Fibroblast of skin of abdomen (primary cell): ENCODE results near the gene PDLIM5.

Experiments
- DNase-seq: peaks from one replicate; pipeline ENCODE4 v3.0.0-alpha.2; 2013

Gene PDLIM5

DNA sequence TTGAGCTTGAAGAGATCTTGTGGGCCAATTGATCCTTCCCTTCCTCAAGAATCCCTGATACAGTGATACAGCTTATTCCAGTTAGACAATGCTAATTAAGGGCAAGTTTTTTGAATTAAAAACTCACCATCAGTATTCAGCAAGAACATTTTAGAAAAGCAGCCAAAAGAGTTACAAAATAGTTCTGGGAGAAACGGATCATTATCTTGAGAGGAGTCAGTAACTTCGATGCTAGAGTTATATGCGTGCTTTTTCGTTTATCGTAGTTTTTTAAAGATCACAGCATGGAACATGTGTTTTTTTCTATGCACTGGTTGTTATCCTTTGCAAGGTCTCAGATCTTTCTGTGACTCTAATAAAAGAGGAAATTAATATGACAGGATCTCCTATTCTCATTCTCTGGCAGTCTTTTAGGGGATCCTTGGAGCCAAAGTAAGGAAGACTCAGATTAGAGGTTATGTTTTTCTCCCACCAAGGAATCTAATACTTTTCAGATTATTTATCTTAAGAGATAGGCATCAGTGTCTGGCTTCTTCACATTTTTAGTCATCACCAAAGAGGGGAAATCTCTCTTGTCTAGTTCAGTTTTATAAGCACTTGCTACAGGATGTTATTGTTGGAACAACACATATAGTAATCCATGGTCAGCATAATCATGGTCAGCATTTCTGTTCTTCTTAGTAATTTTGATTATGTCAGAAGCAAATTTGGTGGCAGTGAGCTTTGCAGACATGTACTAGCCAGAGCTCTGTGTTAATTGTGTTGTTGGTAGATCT is 109.7 kb downstream of the PDLIM5 start:
- peak; percentile 57 for DNase-seq

DNA sequence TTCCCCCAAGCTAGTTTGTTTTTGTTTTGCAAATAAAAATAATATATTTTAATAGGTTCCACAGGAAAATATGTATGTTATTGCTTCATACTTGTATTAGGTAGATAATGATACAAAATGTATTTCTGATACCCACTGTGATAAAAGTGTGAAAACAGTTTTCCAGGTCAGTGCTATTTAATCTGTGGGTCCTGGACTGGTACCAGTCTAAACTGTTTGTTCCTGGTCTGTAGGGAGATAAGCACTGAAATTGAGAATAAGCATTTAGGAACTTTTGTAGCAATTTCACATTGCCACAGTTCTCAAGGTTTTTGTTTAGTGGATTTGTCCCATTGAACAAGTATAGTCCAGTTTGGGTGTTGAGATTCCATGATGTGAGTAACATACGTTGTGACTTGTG is 110.5 kb downstream of the PDLIM5 start:
- DNase-seq = no peak

DNA sequence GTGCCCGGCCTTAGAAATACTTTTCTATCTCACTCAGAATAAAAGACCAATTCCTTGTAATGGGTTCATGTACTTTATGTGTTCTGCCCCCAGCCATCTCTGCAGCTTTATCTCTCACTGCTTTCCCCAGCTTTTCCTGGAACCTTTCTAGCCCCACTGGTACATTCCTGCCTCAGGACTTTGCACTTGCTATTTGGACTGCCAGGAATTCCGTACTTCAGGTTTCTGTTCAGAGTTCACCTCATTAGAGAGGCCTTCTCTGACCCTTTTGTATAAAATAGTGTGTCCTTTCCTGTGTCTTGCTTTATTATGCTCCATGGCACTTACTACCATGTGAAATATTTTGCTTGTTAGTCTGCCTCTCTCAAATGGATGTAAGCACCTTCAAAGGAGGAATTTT is 112.5 kb downstream of the PDLIM5 start:
- no peak for DNase-seq

DNA sequence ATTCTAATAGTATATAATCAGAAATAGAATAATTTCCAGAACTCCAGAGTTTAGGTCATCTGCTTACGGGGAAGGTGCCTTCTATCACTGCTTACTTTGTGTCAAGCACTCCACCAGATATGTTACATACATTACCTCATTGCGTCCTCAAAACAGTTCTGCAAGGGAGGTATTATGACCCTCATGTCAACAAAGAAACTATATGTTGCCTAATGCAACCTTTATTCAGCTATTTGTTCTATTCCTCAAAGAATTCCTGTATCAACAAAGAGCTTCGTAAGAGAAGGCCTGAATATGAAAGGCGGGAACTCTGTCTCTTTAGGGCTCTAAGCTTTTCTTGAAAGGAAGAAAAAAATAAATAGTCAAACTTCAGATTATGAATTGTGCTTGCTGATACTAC is 114.7 kb downstream of the PDLIM5 start:
- no peak for DNase-seq

DNA sequence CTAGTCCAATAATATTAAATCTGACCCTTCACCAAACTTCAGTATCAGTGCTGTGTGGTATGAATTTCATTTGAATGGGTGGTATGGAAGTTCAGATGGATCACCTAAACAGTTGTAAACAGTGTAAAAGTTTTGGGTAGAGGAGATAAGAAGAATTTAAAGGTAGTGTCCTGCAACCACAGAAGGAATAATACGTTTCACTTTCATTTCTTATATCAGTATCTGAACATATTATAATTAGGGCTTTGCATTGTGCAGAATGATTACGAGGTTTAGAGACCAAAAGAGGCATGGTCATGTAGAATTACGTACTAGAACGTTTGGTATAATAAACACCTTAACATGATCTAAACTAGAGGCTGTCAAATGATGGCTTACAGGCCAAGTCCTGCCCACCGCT is 116.1 kb downstream of the PDLIM5 start:
- no peak for DNase-seq

DNA sequence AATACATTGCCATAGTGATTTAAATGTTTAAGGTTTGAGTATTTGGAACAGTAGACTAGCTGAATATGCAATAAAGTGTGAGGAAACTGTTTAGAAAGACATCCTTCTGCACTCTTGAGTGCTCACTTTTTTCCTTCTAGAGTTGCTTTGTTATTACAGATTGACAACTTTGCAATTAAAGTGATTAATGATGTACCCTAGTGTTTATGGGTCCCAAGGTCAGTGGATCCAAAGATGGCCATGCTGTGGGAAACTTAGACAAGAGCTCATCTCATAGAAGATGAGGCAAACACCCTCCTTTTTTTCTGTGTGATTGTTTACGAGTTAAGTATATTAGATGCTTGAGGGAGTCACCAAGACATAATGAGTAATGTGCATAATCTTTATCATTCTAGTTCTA is 118.8 kb downstream of the PDLIM5 start:
- no peak for DNase-seq

DNA sequence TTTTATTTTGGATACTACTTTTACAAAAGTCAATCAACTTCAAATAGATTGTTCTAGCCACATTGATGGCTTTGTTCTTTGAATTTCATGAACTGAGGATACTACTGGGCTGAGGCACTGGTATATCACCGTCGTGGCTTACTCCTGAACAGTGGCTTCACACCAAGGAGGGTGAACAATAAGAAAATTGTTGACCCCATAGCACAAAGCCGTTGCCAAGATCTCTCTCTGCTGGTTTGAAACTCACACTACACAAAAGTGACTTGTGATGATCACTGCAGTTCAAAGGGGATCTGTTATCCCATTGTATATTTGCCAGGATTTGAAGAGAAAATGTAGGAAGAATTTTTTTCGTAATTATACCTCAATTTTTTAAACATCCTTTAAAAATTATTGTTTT is 119.6 kb downstream of the PDLIM5 start:
- DNase-seq = no peak

DNA sequence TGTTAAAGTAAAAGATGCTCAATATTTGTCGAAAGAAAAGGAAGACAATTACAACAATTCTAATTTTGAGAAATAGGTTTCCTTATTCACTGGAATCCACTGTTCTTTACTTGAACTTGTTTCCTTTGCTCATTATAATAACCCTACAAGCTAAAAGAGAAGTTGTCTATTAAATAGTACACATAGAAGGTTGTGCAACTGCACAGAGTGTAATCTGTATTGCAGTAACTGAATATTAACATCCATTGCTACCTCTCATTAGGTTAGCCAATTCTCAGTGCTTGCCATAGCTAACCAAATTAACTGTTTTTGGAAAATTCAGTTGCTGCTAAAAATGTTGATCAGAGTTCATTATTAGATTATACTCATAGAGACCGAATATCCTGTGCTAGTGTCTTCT is 120.0 kb downstream of the PDLIM5 start:
- DNase-seq = no peak

DNA sequence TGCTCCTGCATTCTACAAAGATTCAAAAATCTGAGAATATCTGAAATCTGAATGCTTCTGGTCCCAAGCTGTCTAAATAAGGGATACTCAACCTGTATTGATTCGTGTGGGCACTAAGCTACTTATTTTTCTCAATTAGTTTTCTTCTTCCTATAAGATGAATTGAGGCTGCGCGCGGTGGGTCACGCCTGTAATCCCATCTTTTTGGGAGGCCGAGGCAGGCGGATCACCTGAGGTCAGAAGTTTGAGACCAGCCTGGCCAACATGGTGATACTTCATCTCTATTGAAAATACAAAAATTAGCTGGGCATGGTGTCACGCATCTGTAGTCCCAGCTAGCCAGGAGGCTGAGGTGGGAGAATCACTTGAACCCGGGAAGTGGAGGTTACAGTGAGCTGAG is 122.3 kb downstream of the PDLIM5 start:
- no peak for DNase-seq

DNA sequence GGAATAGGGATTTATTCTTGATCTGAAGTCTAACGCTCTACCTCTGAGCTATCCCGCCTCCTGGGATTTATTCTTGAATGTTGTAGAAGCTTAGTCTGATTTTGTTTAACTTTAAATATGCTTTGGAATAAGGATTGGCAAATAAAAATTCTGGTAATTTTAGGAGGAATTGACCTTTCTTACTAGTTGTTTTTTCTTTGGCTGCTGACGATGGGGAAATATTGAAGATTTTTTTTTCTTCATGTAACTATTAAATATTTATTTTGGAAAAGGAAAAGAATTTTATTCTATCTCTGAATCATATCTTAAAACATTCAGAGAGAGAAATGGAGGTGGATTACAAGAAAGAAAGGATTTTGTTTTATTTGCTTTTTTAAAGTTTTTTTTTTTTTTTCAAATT is 122.9 kb downstream of the PDLIM5 start:
- no peak for DNase-seq

DNA sequence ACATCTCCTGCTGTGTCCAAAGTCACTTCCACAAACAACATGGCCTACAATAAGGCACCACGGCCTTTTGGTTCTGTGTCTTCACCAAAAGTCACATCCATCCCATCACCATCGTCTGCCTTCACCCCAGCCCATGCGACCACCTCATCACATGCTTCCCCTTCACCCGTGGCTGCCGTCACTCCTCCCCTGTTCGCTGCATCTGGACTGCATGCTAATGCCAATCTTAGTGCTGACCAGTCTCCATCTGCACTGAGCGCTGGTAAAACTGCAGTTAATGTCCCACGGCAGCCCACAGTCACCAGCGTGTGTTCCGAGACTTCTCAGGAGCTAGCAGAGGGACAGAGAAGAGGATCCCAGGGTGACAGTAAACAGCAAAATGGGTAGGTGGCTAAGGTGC is 123.9 kb downstream of the PDLIM5 start:
- no peak for DNase-seq

DNA sequence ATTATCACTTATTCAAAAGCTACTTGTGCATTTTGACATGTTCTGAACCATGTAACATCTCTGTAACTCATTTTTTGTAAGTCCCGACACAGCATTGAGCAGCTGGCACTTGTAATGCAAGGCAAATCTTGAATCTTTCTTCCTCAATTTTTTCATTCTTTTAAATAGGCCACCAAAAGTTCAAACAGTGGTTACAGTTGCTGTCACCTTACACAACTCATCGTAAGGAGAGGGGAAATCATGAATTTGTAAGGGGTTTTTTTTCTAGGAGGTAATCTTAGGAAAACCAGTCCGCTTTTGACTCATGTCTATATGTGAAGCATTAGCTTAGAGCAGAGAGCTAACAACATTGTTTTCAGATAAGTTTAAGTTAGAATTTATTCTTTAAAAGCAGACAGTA is 124.5 kb downstream of the PDLIM5 start:
- DNase-seq = no peak

DNA sequence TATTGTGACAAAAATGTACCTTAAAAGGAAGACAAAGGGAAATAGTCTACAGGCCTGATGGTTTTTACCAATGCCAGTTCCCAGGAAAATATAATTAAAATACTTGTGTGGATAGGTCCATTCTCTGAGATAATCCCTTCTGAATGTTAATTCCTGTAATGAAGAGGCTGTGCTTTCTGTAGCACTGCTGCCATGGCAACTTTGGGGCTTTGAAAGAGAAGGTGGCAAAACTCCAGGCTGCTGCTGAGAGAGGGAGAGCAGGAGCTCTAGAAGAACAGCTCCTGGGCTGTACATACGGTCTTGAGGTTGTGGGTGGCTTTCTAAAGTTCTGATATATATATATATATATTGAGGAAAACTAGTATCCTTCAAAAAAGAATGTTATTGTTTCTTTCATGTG is 125.4 kb downstream of the PDLIM5 start:
- DNase-seq = peak; percentile 65

DNA sequence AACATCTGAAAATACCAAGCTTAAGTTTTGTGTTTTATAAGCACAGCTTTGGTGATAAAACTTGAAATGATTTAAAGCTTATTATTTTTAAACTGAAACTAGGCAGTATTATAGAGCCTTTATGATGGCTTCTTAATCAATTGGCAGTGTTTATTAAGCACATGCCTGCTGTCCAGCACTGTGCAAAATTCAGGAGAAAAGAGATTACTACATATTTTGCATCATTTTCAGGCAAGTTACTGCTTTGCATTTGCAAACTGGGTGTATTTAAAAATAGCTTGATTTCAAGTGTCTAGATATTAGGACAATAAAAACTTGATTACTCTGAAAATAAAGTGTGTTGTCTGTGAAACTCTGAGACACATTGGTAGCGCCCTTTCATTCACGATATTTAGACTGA is 126.5 kb downstream of the PDLIM5 start:
- no peak for DNase-seq

DNA sequence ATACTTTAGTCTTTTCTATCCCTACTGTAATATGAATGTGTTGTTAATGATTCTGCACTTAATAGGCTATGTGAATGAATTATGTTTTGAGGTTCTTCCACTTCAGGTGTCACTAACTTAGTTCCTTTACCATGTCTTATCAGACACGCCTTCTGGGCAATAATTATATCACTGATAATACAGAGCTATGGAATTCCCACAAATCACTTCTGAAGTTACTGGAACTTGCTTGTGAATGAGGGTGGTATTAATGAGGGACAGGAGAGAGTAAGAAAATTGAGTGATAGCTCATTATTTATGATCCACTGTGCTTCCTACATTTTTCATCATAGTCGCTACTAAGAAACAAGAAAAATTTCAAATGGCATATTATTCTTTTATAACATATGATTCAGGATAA is 130.0 kb downstream of the PDLIM5 start:
- no peak for DNase-seq

DNA sequence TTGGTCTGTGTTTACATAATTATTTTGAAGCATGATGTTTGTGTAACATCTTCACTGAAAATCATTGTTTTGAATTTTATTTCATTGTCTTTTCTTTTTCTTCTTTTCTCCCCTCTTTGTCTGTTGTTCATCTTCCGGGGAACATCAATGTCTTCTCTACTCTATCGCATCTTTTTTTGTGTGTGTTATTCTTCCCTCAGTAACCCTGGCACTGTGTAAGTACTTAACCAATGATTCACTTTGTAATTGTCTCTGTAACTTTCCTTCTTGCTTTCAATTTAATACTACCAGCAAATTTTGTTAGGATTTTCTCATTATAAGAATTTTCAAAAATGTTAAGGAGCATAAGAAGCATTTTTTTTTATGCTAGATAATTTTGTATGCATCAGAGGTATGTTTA is 130.8 kb downstream of the PDLIM5 start:
- peak; percentile 25 for DNase-seq

DNA sequence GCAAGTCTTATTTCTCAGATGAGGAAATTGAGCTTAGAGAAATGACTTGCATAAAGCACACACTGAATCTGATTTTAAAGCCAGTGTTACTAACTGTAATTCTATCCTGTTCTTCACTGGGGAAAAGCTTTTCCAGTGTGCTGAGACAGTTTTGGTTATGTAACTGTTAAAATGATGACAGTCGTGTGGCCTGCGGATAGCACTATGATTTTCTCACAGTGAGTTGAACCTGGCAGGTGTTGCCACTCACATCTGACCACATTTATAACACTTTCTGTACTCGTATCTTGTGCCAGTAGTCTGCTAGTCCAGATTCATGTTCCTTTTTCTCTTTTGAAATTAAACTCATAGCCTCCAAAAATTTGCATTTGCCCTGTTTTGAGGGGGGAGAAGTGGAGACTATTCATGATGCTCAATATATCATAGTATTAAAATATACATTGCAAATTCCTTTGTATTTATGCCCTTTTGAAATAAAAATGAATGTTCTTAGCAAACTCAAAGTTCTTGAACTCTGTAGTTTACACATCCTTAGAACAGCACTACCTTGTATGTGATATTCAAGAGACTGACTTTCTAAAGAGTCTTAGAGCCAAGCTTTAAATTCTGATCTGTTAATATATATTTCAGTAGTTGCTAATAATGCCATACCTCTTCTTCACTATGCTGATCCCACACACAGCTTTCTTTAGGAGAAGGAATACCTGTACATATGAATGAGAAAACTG is 132.3 kb downstream of the PDLIM5 start:
- DNase-seq = no peak

DNA sequence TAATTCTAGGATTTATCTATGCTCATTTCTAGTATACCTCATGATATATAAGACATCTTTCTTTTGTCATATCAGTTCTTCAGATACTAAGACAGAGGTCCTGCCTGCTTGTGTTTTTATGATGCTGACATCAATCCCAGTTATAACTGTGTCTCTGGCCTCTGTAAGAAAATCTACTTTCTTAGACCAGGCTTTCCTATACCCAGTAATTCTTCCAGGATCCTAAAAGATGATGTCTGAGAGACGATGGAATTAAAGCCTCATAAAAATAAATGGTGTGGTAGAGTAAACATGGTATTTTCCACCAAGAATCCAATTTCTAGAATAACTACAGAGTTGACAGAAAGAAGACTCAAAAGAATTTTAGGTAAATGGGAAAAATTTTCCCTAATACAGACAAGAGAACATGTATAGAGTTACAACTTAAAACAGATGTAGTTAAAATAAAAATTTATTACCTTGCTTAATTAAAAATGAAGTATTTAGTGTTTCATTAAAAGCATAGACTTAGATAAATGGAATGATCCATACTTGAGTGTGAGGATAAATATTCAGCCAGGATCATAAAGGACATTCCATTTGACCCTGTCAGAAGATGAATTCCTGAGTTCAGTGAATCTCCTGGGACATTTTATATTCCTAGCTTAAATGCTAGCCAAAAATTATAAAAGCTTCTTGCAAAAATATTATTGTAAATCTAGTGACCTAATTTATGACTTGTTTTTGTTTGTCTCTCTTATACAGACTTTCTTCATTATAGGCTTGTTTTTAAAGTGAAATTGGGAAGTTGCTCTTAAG is 137.4 kb downstream of the PDLIM5 start:
- peak; percentile 80 for DNase-seq

DNA sequence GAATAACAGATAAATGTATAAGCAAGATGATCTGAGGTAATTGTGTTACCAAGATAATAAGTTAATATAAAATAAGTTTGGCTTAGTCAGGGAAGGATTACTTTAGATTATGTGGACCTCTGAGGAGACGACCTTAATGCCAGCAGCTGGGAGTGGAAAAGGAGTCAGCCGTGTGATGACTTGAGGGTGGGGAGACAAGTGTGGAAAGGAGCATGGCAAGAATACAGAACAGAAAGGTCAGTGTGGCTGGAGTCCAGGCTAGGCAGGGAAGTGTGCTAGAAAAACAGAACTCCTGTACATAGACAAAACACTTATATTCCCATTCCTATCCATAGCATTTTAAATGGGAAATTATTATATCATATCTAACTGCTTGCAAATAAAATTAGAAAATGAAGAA is 138.8 kb downstream of the PDLIM5 start:
- no peak for DNase-seq

DNA sequence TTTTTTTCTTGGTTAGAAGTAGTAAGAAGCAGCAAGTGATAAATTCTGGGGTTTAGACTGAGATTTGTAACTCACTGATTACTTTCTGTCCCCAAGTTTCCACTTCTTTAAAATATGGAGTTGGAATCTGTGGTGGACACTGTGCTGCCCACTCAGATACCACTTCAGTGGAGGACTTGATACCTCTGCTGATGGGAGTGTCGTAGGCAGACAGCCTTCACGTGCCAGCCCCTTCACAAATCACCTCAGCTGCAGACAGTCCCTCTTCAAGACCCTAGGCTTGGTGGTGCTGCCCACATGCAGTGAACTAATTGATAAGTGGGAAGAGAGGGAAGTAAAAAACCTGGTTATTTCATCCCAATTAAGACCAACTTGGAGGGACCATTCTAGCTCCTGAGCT is 139.5 kb downstream of the PDLIM5 start:
- DNase-seq = no peak

DNA sequence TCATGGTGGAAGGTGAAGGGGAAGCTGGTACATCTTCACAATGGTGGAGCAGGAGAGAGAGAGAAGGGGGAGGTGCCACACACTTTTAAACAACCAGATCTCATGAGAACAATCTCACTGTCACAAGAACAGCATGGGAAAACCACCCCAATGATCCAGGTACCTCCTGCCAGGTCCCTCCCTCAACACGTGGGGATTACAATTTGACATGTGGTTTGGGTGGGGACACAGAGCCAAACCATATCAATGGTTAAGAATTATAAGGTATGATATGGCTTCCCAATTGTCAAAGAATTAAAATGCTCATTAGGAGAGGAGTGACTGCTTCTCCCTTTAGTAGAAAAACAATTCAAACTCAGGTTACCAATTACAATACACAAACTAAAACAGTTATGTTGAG is 143.3 kb downstream of the PDLIM5 start:
- no peak for DNase-seq

DNA sequence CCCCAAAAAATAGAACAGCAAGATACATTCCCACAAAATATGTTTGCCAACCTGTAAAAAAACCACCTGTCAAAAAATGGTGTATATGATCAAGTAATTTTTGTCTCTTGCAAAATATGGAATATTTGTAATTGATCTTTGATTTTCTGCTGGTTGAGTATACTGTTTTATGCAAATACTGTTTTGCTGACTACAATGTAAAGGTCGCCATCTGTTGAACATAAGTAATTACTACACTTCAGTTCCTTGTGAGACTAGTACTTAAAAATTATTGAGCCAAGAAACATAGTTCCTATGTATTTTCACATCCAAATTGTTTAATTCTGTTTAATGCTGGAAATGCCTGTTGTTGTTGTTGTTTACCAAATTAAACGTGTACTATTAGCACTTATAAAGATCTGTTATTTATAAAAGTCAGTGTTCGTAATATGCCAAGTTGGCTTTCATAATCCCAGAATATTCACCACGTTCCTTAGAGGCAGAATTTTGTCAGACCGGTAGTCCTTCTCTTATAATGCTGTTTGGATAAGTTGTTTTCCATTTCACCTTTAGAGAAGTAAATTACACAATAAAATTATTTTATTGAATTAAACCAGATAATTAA is 144.2 kb downstream of the PDLIM5 start:
- DNase-seq = peak; percentile 55

DNA sequence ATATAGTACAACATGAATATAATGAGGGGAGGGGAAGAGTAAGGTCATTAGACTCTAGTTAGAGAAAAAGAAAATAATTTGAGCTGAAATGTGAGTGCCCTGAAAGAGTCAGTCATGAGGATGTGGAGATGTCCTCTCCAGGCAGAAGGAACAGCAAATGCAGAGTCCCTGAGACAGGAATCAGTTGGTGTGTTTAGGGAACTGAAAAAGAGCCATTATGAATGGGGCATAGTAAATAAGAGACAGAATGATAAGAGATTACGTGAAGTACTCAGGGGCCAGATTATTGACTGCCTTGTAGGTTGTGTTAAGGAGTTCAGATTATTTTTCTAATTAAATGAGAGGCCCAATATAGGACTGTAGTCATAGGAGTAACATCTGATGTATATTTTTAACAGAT is 147.0 kb downstream of the PDLIM5 start:
- no peak for DNase-seq
